GM12874 (cell line): ENCODE results near the gene CDC42EP4.

ENCODE experiments used
- TF ChIP-seq, protein P1 (sequence below): IDR thresholded peaks from 2 replicates; pipeline ENCODE4 v1.5.1; 2011; ENCODE audit warnings: low read depth, mild to moderate bottlenecking, control low read depth, low read length, moderate library complexity; ENCODE audit not compliant: insufficient read depth

CDC42EP4 gene

GRCh38 chr17:73323409-73324159 lies 11.8 kb upstream of the CDC42EP4 start:
- TF ChIP-seq, protein P1, sequence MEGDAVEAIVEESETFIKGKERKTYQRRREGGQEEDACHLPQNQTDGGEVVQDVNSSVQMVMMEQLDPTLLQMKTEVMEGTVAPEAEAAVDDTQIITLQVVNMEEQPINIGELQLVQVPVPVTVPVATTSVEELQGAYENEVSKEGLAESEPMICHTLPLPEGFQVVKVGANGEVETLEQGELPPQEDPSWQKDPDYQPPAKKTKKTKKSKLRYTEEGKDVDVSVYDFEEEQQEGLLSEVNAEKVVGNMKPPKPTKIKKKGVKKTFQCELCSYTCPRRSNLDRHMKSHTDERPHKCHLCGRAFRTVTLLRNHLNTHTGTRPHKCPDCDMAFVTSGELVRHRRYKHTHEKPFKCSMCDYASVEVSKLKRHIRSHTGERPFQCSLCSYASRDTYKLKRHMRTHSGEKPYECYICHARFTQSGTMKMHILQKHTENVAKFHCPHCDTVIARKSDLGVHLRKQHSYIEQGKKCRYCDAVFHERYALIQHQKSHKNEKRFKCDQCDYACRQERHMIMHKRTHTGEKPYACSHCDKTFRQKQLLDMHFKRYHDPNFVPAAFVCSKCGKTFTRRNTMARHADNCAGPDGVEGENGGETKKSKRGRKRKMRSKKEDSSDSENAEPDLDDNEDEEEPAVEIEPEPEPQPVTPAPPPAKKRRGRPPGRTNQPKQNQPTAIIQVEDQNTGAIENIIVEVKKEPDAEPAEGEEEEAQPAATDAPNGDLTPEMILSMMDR, result no peak

GRCh38 chr17:73320601-73321264 lies 8.9 kb upstream of the CDC42EP4 start:
- TF ChIP-seq, protein P1, result no peak

GRCh38 chr17:73319766-73320165 lies 8.0 kb upstream of the CDC42EP4 start:
- TF ChIP-seq, protein P1, result no peak

DNA sequence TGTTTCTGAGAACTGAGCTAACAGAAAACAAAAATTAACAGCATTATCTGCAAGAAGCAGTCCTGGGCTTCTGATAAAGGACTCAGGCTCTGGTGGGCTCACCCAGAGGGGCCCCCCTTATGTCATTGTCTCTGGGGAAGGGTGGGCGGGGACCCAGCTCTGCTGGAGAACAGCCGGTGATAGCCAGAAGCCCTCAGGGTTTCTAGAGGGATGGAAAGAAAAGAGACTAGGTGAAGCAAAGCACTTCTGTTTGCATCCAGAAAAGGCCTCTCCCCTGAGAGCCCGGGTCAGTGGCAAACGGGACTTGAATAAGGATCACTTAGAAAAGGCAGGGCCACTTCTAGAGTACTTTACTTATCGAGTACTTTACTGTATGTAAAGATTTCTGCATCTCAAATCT lies 7.0 kb upstream of the CDC42EP4 start:
- TF ChIP-seq, protein P1, result no peak

GRCh38 chr17:73318427-73318813 lies 6.6 kb upstream of the CDC42EP4 start:
- TF ChIP-seq, protein P1, result no peak

DNA sequence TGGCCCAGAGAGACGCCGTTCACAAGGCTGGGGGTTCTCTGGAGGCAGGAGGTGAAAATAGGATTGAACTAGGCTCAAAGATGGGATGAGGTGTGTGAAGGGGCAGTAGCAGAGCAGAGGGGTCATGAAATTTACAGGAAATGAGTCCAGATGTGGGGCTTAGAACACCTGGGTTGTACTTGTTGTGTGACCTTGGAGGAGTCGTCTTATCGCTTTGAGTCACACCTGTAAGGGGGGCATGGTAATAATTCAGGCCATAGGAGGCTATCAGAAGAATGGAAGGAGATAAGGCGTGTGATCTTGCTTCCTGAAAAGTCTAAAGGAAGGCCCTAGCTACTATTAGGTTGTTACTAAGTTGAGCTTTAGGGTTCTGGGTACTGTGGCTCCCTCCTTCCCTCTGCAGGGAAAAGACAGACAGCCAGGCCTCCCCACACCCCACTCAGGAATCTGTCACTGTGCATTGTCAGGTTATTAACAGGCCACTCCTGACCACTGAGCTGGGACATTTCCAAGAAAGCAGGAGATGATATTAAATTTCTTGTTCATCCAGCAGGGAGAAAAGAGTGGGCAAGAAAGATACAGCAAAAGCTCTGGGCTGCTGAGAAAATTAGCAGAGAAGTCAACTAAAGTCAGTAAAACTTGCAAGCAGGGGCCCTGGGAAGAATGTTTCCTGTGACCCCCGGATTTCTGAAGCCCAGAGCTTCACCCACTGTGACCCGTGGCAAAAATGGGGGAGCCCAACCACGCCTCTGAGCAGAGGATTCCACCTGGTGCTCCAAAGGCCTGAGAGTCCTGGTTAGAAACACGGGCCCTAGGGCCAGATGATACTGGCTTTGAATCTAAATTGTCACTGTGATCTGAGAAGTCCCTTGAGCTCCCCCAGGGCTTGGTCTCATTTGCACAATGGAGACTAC lies 6.0 kb upstream of the CDC42EP4 start:
- TF ChIP-seq, protein P1, result no peak

DNA sequence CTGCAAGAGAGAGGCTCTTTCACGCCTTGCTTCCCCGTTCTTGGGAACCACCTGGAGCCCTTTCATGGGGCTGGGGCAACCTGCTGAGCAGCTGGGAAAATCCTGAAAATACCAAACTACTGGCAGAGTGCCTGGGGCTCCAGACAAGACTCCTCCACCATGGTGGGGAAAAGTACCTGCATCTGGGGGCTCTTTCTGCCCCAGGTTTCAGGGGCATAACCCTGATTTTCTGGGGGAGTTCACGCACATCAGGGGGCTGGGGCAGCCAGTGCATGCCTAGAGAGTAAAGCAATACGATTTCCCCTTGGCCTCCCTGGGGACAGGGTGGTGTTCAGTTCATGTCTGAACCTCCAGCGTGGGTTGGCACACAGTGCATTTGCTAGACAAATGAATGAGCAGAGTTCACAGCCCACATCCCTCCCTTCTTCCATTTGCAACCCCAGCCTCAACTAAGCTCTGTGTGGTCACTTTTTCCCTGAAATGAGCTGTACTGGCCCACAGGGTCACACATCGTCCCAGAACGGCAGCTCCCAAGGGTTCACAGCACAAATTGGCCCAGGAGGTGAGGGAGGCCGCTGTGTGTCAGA lies 5.2 kb upstream of the CDC42EP4 start:
- TF ChIP-seq, protein P1, result no peak
